GM12891 (cell line): ENCODE measurements around the gene CATSPERD.
A peak's percentile ranks its signal among the peaks of the same experiment; 100 is the strongest.

Source experiments
- DNase-seq: peaks from one replicate; pipeline ENCODE4 v3.0.0; 2011; ENCODE audit warnings: low spot score; ENCODE audit not compliant: insufficient read length
- FAIRE-seq: peaks from 2 replicates; lab custom pipeline; 2011; peaks lifted over from hg19 to GRCh38; lab: Jason Lieb, UNC
- PAX5 ChIP-seq: IDR thresholded peaks from 2 replicates; pipeline ENCODE4 v1.6.1; 2011; ENCODE audit warnings: low read length, moderate library complexity, mild to moderate bottlenecking; ENCODE audit not compliant: insufficient read depth, severe bottlenecking
- POLR2A ChIP-seq: IDR thresholded peaks from 2 replicates; pipeline ENCODE4 v1.6.1; 2011; ENCODE audit warnings: low read depth, low read length, control low read depth
- POLR2AphosphoS5 ChIP-seq: IDR thresholded peaks from 2 replicates; pipeline ENCODE4 v1.6.1; 2011; ENCODE audit warnings: low read depth, low read length, control low read depth
- POU2F2 ChIP-seq: IDR thresholded peaks from 2 replicates; pipeline ENCODE4 v1.6.1; 2011; ENCODE audit warnings: low read depth, mild to moderate bottlenecking, control low read depth, low read length, moderate library complexity
- SPI1 ChIP-seq: IDR thresholded peaks from 2 replicates; pipeline ENCODE4 v1.6.1; 2011; ENCODE audit warnings: low read depth, low read length, control low read depth
- TAF1 ChIP-seq: IDR thresholded peaks from 2 replicates; pipeline ENCODE4 v1.6.1; 2011; ENCODE audit warnings: low read depth, low read length, control low read depth

CATSPERD gene

GRCh38 chr19:5793188-5793587, 72.8 kb downstream of the CATSPERD start:
- no peak for FAIRE-seq
- no peak for DNase-seq
- no peak for TF ChIP-seq TAF1
- TF ChIP-seq POLR2A = no peak
- no peak for TF ChIP-seq POU2F2
- no peak for TF ChIP-seq POLR2AphosphoS5

GRCh38 chr19:5795382-5795919, 75.0 kb downstream of the CATSPERD start:
- no peak for FAIRE-seq
- DNase-seq = no peak
- TF ChIP-seq POU2F2 (no peak), SPI1 (no peak), POLR2AphosphoS5 (no peak), POLR2A (no peak), PAX5 (no peak)

- DNase-seq = no peak
- TF ChIP-seq SPI1 (no peak), POLR2AphosphoS5 (no peak), TAF1 (no peak), POLR2A (no peak), POU2F2 (no peak), PAX5 (no peak)
- no peak for FAIRE-seq
These were observed 77.8 kb downstream of the CATSPERD start for GRCh38 chr19:5798244-5798643.

- no peak for TF ChIP-seq POLR2A
- no peak for TF ChIP-seq POLR2AphosphoS5
- TF ChIP-seq TAF1 = no peak
- TF ChIP-seq POU2F2 = no peak
- TF ChIP-seq SPI1 = no peak
- TF ChIP-seq PAX5 = no peak
- DNase-seq (no peak), FAIRE-seq (no peak)
These were observed 79.1 kb downstream of the CATSPERD start for GRCh38 chr19:5799247-5800241.

- no peak for DNase-seq
- TF ChIP-seq TAF1 = no peak
- no peak for TF ChIP-seq POLR2AphosphoS5
- no peak for TF ChIP-seq POU2F2
- no peak for TF ChIP-seq SPI1
- no peak for TF ChIP-seq POLR2A
- no peak for TF ChIP-seq PAX5
- no peak for FAIRE-seq
These were observed 80.2 kb downstream of the CATSPERD start for GRCh38 chr19:5800361-5801270.

- no peak for FAIRE-seq
- TF ChIP-seq POU2F2 (no peak), POLR2A (no peak), TAF1 (no peak), PAX5 (no peak), POLR2AphosphoS5 (no peak), SPI1 (no peak)
- DNase-seq = no peak
These were observed 81.6 kb downstream of the CATSPERD start for GRCh38 chr19:5801796-5802619.

GRCh38 chr19:5803441-5803751, 83.0 kb downstream of the CATSPERD start:
- FAIRE-seq (peak; percentile 47), DNase-seq (no peak)
- TF ChIP-seq POLR2A = no peak
- no peak for TF ChIP-seq TAF1
- TF ChIP-seq POLR2AphosphoS5 = no peak
- no peak for TF ChIP-seq POU2F2
- TF ChIP-seq SPI1 = no peak
- no peak for TF ChIP-seq PAX5
